ENCODE measurements around the gene PER3.

The PER3 gene

GRCh38 chr1:7847599-7847998 is 63.5 kb downstream of the PER3 start:
- no peaks in the 10 kb centered on the region for H3K79me2 ChIP-seq (ENCODE audit: insufficient read depth, low read length)
- H3K4me2 ChIP-seq (ENCODE audit: low read length) = no peak overlapping the region
- no peak overlapping the region for H3K4me3 ChIP-seq (ENCODE audit: low read depth, low read length, poor library complexity, severe bottlenecking)
- H3K27me3 ChIP-seq (ENCODE audit: insufficient read depth, low read length) = no peaks in the 10 kb centered on the region
- no peak overlapping the region for H3K27ac ChIP-seq (ENCODE audit: low read depth, low read length, poor library complexity, severe bottlenecking)
- H4K20me1 ChIP-seq (ENCODE audit: insufficient read depth, low read length) = no peaks in the 10 kb centered on the region
- H2AFZ ChIP-seq (ENCODE audit: low read length) = no peak overlapping the region
- H3K36me3 ChIP-seq (ENCODE audit: insufficient read depth, low read length) = no peaks in the 10 kb centered on the region
- H3K9ac ChIP-seq (ENCODE audit: low read length) = no peak overlapping the region
- H3K9me2 ChIP-seq (ENCODE audit: low read depth, low read length) = no peaks in the 10 kb centered on the region
- no peaks in the 10 kb centered on the region for H3F3A ChIP-seq (ENCODE audit: insufficient read depth, low read length)
- TF ChIP-seq CTCF (IDR thresholded peaks at IDR 0.05; ENCODE audit: low read length) = no peak
- TF ChIP-seq EZH2 (IDR thresholded peaks at IDR 0.05; ENCODE audit: borderline replicate concordance, low read length) = no peak
- H3K4me1 ChIP-seq (ENCODE audit: insufficient read depth, low read length, severe bottlenecking) = no peaks in the 10 kb centered on the region
- H3K9me3 ChIP-seq (ENCODE audit: low read length) = no peaks in the 10 kb centered on the region

DNA sequence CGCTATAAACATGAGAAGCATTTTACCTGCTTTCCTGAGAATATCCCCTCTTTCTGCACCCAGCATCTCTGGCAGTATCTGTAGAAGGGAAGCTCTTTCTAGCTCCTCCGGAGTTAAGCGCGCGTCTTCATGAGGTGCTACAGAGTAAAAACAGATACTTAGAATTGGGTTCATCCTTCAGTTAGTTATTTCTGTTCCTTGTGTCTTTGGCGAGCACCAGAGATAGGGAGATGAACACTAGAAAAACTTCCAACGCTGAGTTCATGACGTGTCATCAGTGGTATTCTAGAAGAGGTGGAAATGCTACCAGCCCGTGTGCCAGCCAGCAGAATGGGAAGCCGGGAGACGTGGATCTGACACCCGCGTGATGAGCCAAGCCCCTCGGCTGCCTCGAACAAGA is 66.7 kb downstream of the PER3 start:
- Histone ChIP-seq H3K9ac (ENCODE audit: low read length) (no peak overlapping the region), H3F3A (ENCODE audit: insufficient read depth, low read length) (no peaks in the 10 kb centered on the region), H3K4me2 (ENCODE audit: low read length) (no peak overlapping the region), H3K27me3 (ENCODE audit: insufficient read depth, low read length) (no peaks in the 10 kb centered on the region), H4K20me1 (ENCODE audit: insufficient read depth, low read length) (no peaks in the 10 kb centered on the region), H3K79me2 (ENCODE audit: insufficient read depth, low read length) (no peaks in the 10 kb centered on the region), H3K36me3 (ENCODE audit: insufficient read depth, low read length) (no peaks in the 10 kb centered on the region), H3K4me3 (ENCODE audit: low read depth, low read length, poor library complexity, severe bottlenecking) (no peak overlapping the region), H2AFZ (ENCODE audit: low read length) (no peak overlapping the region), H3K9me2 (ENCODE audit: low read depth, low read length) (no peaks in the 10 kb centered on the region), H3K27ac (ENCODE audit: low read depth, low read length, poor library complexity, severe bottlenecking) (no peak overlapping the region), H3K9me3 (ENCODE audit: low read length) (no peaks in the 10 kb centered on the region), H3K4me1 (ENCODE audit: insufficient read depth, low read length, severe bottlenecking) (no peaks in the 10 kb centered on the region)
- no peak for TF ChIP-seq EZH2 (IDR thresholded peaks at IDR 0.05; ENCODE audit: borderline replicate concordance, low read length)
- TF ChIP-seq CTCF (IDR thresholded peaks at IDR 0.05; ENCODE audit: low read length) = no peak

DNA sequence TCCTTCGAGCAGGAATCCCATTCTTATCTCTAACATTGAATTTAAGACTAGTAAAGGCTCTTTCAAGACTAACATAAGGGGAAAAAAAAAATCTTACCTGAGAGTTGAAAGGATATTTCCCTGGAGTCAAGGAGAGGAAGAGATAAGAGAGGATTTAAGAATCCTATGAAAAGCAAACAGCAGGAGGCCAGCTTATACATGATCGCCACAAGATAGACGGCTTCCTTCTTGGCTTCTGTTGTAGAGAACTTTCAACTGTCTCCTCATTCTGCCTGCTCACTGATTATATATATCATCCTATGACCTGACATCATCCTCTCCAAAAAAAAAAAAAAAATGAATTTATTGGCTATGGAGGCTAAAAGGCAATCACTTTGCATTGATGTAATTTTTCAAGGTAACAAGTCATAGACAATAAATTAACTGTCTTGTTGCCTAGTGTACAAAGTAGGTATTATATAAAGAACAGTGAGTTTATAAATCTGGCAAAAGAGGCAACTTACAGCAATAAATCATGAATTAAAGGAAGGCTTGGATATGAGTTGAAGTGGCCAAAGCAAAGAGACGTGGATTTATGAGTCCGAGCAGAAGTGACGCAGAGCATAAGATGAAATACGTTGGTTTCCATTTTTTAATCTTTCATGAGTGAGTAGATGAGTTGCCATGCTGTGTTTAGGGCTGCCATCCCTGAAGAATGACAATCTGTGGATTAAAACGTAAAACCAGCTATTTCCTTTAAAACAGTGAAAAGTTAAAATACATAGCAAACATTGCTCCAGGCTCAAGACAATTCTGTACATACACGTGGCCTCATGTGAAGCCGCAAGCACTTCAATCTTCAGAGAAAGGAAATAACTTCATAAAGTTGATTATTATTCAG is 69.0 kb downstream of the PER3 start, which contains the start of gene UTS2:
TSS of gene UTS2 (minus strand) at position 262 of the 880 bp plus-strand sequence. CDS start at position 200, 62 bp downstream.
- Histone ChIP-seq H3F3A (ENCODE audit: insufficient read depth, low read length) (no peaks in the 10 kb centered on the region), H3K4me1 (ENCODE audit: insufficient read depth, low read length, severe bottlenecking) (no peaks in the 10 kb centered on the region), H2AFZ (ENCODE audit: low read length) (no peak within 1 kb of the TSS), H3K79me2 (ENCODE audit: insufficient read depth, low read length) (no peaks in the 10 kb centered on the region), H3K9me2 (ENCODE audit: low read depth, low read length) (no peaks in the 10 kb centered on the region), H4K20me1 (ENCODE audit: insufficient read depth, low read length) (no peaks in the 10 kb centered on the region), H3K9ac (ENCODE audit: low read length) (no peak within 1 kb of the TSS), H3K27ac (ENCODE audit: low read depth, low read length, poor library complexity, severe bottlenecking) (no peak within 1 kb of the TSS), H3K4me2 (ENCODE audit: low read length) (no peak within 1 kb of the TSS), H3K4me3 (ENCODE audit: low read depth, low read length, poor library complexity, severe bottlenecking) (no peak within 1 kb of the TSS), H3K27me3 (ENCODE audit: insufficient read depth, low read length) (no peaks in the 10 kb centered on the region), H3K36me3 (ENCODE audit: insufficient read depth, low read length) (no peaks in the 10 kb centered on the region), H3K9me3 (ENCODE audit: low read length) (no peaks in the 10 kb centered on the region)
- TF ChIP-seq CTCF (IDR thresholded peaks at IDR 0.05; ENCODE audit: low read length) (no peak), EZH2 (IDR thresholded peaks at IDR 0.05; ENCODE audit: borderline replicate concordance, low read length) (no peak)

Measured in OCI-LY1 (cell line).